GM12878 (cell line): ENCODE data around the gene CPNE9.

Experiments
- BCL3 ChIP-seq: IDR thresholded peaks from 2 replicates; pipeline ENCODE4 v1.6.1; 2011; ENCODE audit warnings: borderline replicate concordance, low read depth, mild to moderate bottlenecking, moderate library complexity, low read length; ENCODE audit not compliant: insufficient read depth, poor library complexity, severe bottlenecking
- BHLHE40 ChIP-seq, 2 experiments: fragments of 450-650 bp in 1 of 2; IDR thresholded peaks; 2 replicates each; pipeline ENCODE4 v1.6.1; 2011 to 2017; ENCODE audit warnings: low read depth in 2 of 2, borderline replicate concordance in 1 of 2, improper control_type of control experiment in 1 of 2, low read length in 1 of 2, mild to moderate bottlenecking in 1 of 2
- BMI1 ChIP-seq: fragments of 450-650 bp; IDR thresholded peaks from 2 replicates; pipeline ENCODE4 v1.6.1; 2016; ENCODE audit warnings: mild to moderate bottlenecking, moderate library complexity, borderline replicate concordance
- CHD1 ChIP-seq: IDR thresholded peaks from 2 replicates; pipeline ENCODE4 v1.6.1; 2012; ENCODE audit warnings: low read depth, low read length, improper control_type of control experiment
- CTCF ChIP-seq, 3 experiments: IDR thresholded peaks in 2 of 3; conservative IDR thresholded peaks in 1 of 3; 2 replicates each; pipeline ENCODE4 v1.5.1; 2011; ENCODE audit warnings: low read depth in 3 of 3, low read length in 3 of 3, mild to moderate bottlenecking in 3 of 3, control low read depth in 2 of 3, moderate library complexity in 2 of 3, inconsistent platforms in 1 of 3, mixed read lengths in 1 of 3; ENCODE audit not compliant: control insufficient read depth in 2 of 3, insufficient read depth in 1 of 3; ENCODE audit errors: extremely low read depth in 1 of 3
- ELK1 ChIP-seq: IDR thresholded peaks from 2 replicates; pipeline ENCODE4 v1.6.1; 2012; ENCODE audit warnings: low read depth, low read length, improper control_type of control experiment
- EZH2 ChIP-seq: IDR thresholded peaks from 2 replicates; pipeline ENCODE4 v1.6.1; 2012; ENCODE audit warnings: low read depth, mild to moderate bottlenecking, control low read depth, inconsistent platforms, low read length, borderline replicate concordance; ENCODE audit not compliant: control insufficient read depth
- KLF5 ChIP-seq: fragments of 450-650 bp; IDR thresholded peaks from 2 replicates; pipeline ENCODE4 v1.6.1; 2014; ENCODE audit warnings: mild to moderate bottlenecking; ENCODE audit not compliant: partially characterized antibody
- MAX ChIP-seq: IDR thresholded peaks from 2 replicates; pipeline ENCODE4 v1.6.1; 2012; ENCODE audit warnings: low read depth, low read length, improper control_type of control experiment
- NFXL1 ChIP-seq: fragments of 450-650 bp; IDR thresholded peaks from 2 replicates; pipeline ENCODE4 v1.6.1; 2017; ENCODE audit warnings: antibody characterized with exemption, mild to moderate bottlenecking, borderline replicate concordance
- NFYB ChIP-seq: IDR thresholded peaks from 2 replicates; pipeline ENCODE4 v1.6.1; 2011; ENCODE audit warnings: low read depth, mild to moderate bottlenecking, low read length, improper control_type of control experiment, moderate library complexity; ENCODE audit not compliant: insufficient read depth
- POLR2A ChIP-seq: IDR thresholded peaks from 2 replicates; pipeline ENCODE4 v1.6.1; 2011; ENCODE audit warnings: low read depth, mild to moderate bottlenecking, low read length
- YY1 ChIP-seq: IDR thresholded peaks from 2 replicates; pipeline ENCODE4 v1.6.1; 2011; ENCODE audit warnings: low read depth, mild to moderate bottlenecking, low read length

GRCh38 chr3:9754678-9755077 lies 51.0 kb downstream of the CPNE9 start:
- TF ChIP-seq CTCF (IDR thresholded peaks at IDR 0.05 in 2 of 3, conservative IDR thresholded peaks at IDR 0.05 in 1 of 3; ENCODE audit: control insufficient read depth in 2 of 3, extremely low read depth in 1 of 3, insufficient read depth in 1 of 3, low read depth in 3 of 3, low read length in 3 of 3) = no peak
- no peak for TF ChIP-seq EZH2
- no peak for TF ChIP-seq ELK1
- no peak for TF ChIP-seq BMI1
- TF ChIP-seq NFYB = no peak
- TF ChIP-seq BHLHE40 (IDR thresholded peaks at IDR 0.05; ENCODE audit: borderline replicate concordance in 1 of 2, low read depth in 2 of 2, low read length in 1 of 2) = no peak
- TF ChIP-seq POLR2A = no peak
- no peak for TF ChIP-seq CHD1
- TF ChIP-seq NFXL1 = no peak
- TF ChIP-seq KLF5 = no peak
- no peak for TF ChIP-seq BCL3
- TF ChIP-seq YY1 = no peak
- TF ChIP-seq MAX = no peak
